RKO (cell line): ENCODE results near the gene GOLPH3L.
"Not testable (repeated sequence)": the region's sequence is repeated elsewhere in the genome, so short reads cannot be mapped to it uniquely, and the experiment has no call there.

Experiments
- DNase-seq: peaks from one replicate; pipeline ENCODE4 v3.0.0-alpha.2; 2016; ENCODE audit warnings: low spot score

GOLPH3L gene

DNA sequence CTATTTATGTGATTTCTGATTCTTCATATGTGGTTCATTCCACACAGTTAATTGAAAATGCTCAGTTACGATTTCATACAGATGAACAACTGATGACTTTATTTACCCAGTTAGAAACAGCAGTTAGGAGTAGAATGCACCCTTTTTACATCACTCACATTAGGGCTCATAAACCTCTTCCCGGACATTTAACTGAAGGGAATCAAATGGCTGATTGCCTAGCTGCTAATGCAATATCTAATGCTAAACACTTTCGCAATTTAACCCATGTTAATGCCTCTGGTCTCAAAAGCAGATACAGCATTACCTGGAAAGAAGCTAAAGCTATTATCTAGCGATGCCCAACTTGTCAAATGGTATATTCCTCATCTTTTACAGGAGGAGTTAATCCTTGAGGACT, 39.9 kb downstream of the GOLPH3L start:
- not testable (repeated sequence) for DNase-seq

DNA sequence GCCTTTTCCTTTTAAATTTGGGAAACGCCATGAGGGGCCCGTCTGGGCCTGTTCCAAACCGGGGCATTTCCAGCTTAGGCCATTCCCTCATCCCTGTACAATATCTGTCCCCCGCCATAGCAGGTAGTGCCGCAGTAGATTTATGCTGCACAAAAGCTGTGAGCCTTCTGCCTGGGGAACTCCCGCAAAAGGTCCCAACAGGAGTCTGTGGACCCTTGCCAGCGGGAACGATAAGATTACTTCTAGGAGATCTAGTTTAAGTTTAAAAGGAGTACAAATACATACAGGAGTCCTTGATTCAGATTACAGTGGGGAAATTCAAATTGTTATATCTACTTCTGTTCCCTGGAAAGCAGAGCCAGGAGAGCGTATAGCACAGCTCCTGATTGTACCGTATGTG, 42.3 kb downstream of the GOLPH3L start:
- DNase-seq: not testable (repeated sequence)

DNA sequence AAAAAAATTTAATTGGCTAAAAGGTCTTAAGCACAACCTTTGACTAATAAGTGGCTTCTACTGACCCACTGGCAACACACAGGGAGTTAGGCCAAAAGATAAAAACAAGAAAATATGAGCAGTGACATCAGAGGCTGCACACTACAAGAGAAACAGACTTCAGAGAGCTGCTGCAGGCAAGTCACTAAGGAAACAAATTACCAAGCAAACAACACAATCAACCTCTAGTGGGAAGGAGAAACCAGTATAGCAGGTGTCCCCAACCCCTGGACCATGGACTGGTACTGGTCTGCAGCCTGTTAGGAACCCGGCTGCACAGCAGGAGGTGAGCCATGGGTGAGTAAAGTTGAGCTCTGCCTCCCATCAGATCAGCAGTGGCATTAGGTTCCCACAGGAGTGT, 46.8 kb downstream of the GOLPH3L start:
- DNase-seq: no peak

DNA sequence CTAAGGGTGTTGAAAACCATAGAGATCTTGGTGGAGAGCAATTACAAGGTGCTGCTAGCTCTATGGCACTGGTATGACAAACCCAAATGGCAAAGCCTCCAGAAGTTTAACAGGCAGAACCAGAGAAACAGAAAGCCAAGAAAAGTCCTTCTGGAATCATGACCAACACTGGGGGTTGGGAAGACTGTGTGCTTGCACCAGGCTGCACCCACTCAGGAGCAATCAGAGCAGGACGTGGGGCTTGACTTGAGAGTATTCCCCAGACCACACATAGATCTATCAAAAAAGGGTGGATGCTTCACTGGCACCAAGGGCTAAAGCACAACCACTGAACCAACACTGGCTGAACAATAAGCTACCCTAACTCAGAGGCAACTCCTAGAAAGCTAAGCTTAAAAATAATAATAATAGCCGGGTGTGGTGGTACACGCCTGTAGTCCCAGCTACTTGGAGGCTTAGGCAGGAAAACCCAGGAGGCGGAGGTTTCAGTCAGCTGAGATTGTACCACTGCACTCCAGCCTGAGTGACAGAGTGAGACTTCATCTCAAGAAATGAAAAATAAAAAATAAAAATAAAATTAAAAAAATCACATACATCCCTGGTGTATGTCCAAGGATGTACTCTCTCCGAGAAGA, 47.4 kb downstream of the GOLPH3L start:
- no peak for DNase-seq

DNA sequence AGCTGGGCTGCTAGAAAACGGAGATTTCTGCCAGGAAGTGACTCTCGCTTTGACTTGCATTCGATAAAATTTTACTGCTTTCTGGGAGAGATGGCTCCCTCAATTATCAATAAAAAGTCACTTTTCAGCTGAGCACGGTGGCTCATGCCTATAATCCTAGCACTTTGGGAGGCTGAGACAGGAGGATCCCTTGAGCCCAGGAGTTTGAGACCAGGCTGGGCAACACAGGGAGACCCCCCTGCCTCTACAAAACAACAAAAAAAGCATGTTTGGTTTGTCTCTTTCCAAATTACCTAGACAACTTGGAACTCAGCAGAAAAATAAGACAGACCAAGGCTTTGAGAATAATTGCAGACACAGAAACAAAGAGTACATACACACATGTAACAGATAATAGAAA, 54.7 kb downstream of the GOLPH3L start:
- no peak for DNase-seq

DNA sequence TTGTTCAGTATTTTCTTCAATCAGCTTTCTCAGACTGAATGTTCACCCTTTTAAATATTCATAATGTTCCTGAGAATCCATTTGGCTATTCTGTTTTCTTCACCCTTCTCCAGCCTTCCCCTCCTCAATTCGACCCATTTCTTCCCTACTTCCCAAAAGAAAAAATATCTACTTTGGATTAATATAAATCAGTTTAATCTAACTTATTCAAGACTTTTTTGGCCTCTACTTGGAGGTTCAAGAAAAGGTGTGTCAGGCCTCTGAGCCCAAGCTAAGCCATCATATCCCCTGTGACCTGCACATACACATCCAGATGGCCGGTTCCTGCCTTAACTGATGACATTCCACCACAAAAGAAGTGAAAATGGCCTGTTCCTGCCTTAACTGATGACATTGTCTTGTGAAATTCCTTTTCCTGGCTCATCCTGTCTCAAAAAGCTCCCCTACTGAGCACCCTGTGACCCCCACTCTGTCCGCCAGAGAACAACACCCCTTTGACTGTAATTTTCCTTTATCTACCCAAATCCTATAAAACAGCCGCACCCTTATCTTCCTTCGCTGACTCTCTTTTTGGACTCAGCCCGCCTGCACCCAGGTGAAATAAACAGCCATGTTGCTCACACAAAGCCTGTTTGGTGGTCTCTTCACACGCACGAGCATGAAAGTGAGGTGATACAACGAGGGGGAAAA, 55.7 kb downstream of the GOLPH3L start:
- DNase-seq: not testable (repeated sequence)

DNA sequence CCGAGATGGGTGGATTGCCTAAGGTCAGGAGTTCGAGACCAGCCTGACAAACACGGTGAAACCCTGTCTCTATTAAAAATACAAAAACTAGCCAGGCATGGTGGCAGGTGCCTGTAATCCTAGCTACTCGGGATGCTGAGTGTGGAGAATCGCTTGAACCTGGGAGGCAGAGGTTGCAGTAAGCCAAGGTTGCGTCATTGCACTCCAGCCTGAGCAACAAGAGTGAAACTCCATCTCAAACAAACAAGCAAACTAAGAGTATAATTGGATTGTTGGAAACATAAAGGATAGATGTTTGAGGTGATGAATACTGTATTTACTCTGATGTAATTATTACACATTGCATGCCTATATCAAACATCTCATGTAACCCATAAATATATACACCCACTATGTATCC, 58.5 kb downstream of the GOLPH3L start:
- DNase-seq: not testable (repeated sequence)

DNA sequence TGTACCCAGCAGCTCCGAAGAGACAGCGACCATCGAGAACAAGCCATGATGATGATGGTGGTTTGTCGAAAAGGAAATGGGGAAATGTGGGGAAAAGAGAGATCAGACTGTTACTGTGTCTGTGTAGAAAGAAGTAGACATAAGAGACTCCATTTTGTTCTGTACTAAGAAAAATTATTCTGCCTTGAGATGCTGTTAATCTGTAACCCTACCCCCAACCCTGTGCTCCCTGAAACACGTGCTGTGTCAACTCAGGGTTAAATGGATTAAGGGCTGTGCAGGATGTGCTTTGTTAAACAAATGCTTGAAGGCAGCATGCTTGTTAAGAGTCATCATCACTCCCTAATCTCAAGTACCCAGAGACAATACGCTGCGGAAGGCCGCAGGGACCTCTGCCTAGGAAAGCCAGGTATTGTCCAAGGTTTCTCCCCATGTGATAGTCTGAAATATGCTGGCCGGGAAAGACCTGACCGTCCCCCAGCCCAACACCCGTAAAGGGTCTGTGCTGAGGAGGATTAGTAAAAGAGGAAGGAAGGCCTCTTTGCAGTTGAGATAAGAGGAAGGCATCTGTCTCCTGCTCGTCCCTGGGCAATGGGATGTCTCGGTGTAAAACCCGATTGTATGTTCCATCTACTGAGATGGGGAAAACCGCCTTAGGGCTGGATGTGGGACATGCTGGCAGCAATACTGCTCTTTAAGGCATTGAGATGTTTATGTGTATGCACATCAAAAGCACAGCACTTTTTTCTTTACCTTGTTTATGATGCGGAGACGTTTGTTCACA, 61.9 kb downstream of the GOLPH3L start:
- DNase-seq: not testable (repeated sequence)

DNA sequence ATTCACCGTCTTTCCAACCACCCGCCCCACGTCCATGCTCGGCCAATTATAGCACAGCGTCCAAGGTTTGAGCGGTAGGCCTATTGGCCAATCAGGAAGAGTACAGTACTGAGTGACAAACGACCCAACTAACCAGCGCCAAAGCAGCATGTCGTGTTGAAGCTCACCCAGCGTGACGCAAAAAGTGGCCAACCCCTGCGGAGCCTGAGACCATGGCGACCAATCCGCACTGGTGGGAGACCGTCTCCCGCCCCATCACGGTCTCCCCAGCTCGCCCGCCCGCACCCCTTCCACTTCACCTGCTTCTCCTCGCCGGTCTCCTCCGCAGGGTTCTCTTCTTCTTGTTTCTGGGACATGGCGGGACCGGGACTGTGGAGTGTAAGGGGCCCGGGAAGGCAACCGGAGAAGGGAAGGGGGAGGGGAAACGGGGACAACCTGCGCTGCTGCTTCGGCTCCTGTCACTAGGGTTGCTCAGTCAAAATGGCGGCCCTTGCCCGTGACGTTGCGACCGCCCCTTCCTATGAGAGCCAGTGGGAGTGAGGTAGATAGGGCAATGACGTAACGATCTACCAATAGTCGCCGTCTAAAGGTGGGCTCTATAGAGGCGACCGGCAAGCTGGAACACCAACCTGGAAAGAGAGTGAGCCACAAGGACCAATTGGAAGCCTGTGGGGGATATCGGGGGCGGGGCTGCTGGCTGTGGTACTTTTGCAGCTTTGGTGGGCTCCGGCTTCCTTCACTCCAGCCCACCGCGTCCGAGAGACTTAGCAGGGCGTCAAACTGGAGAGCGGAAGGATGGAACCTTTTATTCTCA, 67.6 kb downstream of the GOLPH3L start, which contains the start of gene ENSA:
ENSA (minus strand) TSS at position 498 of the 814 bp plus-strand sequence; CDS start at position 356, 142 bp downstream.
- peak; percentile 100 for DNase-seq

DNA sequence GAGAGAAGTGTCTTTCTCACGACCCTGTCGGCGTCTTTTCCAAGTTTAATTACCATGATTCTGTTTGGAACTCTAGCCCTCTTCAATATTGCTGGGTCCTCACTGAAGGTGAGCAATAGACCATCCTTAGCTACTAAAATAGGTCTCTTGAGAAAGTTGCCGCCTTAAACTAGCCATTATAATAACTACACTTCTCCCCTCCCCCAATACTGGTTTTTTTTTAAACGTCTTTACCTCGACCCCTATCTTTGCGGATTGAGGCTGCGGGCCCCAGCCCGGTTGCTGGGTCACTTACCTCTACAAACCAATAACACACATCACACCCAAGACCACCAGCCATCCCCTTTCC, 68.2 kb downstream of the GOLPH3L start:
- DNase-seq: no peak

DNA sequence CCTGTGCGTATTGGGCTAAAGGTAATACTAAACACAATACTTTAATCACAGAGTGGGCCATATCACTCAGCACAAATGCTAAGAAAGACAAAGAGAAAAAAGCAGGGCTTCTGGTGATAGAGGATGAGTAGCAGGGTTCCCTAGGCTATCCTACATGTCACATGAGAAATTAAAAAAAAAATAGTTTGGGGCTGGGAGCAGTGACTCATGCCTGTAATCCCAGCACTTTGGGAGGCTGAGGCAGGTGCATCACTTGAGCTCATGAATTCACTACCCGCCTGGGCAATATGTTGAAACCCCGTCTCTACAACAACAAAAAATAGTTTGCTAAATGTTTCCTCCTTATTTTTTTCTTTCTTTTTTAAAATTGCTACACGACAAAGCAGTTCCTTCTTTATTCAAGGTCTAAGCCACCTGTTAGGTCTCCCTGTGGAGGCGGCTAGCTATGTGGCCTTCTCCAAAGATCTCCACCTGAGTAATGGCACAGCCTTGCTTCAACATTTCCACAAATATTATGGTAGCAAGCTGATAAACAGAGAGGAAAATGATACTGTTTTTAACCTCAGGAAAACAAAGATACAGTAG, 69.0 kb downstream of the GOLPH3L start:
- DNase-seq: peak; percentile 76

DNA sequence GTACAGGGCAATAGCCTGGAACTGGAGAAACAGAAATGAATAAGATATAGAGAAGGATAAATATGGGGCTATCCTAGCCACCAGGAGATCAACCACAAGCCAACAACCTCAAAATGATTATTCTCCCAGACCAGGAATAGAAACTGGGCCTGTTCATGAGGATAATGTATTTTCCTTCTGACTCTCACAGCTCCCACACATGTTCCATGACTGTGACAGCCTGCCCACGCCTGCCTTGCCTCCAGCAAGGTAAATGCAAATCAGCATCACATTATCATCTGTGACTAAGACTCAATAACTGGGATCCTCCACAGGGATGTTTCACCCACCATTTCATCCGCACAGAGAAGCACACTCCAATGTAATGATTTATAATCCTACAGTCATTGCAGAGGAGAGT, 70.8 kb downstream of the GOLPH3L start:
- DNase-seq: no peak

DNA sequence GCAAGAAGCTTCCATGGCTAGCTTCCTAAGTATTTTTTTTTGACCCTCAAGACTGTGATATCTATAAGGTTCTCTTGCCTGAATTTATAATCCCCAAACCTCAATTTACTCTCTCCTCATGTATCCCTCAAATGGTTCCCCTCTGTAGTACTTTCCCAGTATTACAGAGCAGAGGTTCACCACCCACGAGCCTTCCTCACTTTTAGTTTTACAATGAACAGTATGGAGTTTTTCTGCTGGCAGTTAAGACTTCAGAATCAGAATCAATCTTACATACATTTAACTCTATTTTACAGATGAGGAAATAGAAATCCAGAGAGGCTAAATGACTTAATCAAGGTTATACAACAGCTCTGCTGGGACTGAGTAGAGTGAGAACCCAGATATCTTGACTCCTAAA, 72.4 kb downstream of the GOLPH3L start:
- not testable (repeated sequence) for DNase-seq

DNA sequence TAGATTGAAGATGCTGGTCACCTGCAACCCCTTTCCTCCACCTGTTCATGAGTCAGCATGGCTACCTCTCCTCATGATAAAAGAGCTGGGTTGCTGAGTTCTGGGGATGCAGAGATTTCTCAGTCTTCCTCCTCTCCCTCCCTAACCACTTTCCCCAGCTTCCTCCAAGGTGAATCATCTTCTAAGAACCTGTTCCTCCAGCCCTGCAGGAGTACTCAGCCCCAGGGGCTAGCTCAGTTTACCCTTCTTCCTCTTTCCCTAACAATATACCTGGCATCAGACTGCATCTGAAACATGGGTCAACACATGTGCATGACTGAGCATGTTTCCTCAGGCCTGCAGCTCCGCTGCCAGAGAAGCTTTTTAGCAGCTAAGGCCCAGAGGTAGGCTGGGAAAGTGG, 72.8 kb downstream of the GOLPH3L start:
- not testable (repeated sequence) for DNase-seq

DNA sequence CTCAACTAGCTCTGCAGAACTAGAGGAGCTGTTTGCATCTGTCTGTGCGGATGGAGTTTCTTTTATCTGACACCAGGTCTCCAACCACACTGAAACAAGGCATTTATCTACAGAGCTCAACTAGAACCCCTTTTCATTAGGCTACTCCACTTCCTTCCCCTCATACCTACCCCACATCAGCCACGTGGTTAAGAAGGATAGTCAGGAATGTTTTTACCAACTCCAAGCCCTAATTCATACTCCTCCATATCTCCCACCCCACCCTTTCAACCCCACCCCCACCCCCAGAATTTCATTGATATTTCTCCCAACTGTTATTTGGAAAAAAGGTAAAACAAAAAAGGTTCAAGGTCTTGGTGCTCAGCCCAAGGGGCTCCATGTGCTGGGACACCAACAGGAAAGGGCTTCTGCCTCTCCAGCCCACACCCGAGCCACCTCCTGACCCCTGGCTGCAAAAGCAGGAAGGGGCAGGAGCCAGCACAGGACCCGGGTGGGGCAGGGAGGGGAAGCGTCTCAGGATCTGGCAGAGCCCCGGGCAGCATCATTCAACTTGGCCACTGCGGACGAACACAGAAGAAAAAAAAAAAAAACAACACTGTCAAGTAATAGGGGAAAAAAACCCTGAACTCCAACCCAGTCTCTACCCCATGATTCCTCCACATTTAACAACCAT, 74.5 kb downstream of the GOLPH3L start:
- DNase-seq: no peak

DNA sequence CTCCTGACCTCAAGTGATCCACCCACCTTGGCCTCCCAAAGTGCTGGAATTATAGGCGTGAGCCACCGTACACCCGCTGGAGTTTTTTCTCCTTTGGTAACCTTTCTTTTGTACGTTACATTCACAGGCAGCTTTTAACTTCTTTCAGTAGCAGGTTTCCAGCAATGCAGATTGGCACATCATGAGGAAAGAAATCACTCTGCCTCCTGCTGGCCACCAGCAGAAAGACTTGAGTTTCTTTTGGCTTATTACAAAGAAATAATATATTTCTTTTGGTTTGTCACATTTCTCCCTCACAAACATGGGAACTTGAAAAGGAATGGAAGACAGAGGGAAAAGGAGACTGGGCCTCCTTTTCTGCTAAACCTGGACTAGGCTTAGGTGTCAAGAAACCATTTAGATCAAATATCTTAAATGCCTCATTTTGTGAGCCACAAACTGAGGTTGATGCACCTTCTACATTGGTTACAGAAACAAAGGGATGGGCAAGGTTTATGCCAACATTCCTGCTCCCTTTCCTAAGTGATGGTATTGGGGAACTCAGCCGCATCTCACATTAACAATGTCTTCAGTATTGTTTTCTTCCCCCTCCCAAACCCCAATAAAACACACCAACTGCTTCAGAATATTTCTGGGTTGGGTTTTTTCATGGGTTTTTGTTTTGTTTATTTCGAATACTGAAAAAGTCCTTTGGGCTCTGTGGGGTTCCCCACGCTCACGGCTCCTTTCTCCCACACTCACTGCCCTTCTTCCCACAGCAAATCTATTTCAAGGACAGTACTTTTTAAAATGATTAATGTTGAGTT, 75.3 kb downstream of the GOLPH3L start:
- DNase-seq: peak; percentile 60

DNA sequence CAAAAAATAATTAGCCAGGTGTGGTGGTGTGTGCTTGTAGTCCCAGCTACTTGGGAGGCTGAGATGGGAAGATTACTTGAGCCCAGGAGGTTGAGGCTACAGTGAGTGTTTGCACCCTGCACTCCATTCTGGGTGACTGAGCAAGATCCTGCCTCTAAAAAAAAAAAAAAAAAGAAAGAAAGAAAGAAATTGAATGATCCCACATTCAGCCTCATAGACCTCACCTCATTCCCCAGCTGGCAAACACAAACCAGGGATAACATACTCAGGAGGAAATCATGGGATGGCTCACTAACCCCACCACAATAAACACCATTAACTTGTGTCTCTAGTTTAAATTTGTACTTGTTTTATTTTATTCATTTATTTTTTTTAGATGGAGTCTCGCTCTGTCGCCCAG, 76.0 kb downstream of the GOLPH3L start:
- no peak for DNase-seq

DNA sequence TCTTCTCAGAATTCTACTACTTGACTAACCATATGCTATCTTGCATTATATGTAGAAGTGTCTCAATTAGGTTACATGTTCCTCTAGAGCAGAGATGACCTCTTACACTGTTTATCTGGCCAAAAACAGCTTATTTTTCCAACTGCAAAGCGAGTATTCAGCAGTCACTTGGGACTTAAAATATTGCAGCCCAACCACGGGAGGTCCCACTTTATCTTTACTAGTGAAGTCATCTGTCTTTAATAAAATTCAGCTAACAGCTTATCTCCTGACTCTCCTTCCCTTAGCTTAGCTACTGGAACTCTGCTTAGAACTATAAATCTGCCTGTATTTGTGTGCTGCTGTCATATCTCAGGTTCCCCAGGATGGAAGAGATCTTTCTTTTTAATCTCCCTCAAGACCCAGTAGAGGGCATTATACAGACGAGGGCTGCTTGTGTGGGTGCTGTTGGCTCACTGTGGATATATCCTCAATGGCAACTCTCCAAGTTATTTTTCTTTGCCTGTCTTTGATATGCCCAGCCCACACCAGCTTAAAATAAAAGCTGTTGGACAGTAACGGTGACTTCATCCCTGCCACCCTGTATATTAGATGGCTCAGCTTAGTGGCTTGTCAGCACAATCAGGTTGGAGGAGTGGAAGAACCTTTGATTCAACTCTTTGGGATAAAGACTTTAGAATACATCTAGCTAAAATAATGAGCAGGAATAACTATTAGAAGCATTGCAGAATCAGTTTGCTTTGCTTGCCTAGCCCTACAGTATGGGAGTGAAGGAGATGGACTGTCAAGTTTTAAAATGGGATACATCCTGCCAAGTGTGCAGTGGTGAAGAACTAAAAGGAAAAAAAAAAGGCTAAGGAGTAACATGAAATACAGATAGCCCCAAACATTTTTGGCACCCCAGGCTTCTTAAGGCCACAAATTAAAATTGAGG, 77.1 kb downstream of the GOLPH3L start:
- DNase-seq: peak; percentile 93
